H9 (cell line): Measurements from ENCODE around the gene IL36G. TPM values are rescaled to one million over a fixed set of nuclear protein-coding genes. Genes with fewer than 3 reads are reported as not detected.

Source experiments
- DNase-seq: peaks from one replicate; pipeline ENCODE4 v3.0.0-alpha.2; 2017
- H2AFZ ChIP-seq: one replicate; pipeline ENCODE4 v1.6.1; 2013; ENCODE audit warnings: mild to moderate bottlenecking, low read length, control low read depth, moderate library complexity
- H2AK5ac ChIP-seq: 2 replicates; pipeline ENCODE4 v1.6.1; 2013; ENCODE audit warnings: low read length, control low read depth, mixed read lengths; ENCODE audit not compliant: insufficient read length
- H2BK120ac ChIP-seq: one replicate; pipeline ENCODE4 v1.6.1; 2013; ENCODE audit warnings: low read depth, mild to moderate bottlenecking, low read length, control low read depth, inconsistent platforms; ENCODE audit not compliant: poor library complexity, severe bottlenecking
- H2BK12ac ChIP-seq: 2 replicates; pipeline ENCODE4 v1.6.1; 2013; ENCODE audit warnings: low read length, control low read depth, mixed read lengths, low read depth; ENCODE audit not compliant: insufficient read length
- H2BK15ac ChIP-seq: 2 replicates; pipeline ENCODE4 v1.6.1; 2013; ENCODE audit warnings: low read depth, low read length, control low read depth
- H2BK20ac ChIP-seq: one replicate; pipeline ENCODE4 v1.6.1; 2013; ENCODE audit warnings: low read depth, mild to moderate bottlenecking, low read length, control low read depth, inconsistent platforms; ENCODE audit not compliant: poor library complexity, severe bottlenecking
- H2BK5ac ChIP-seq: 2 replicates; pipeline ENCODE4 v1.6.1; 2013; ENCODE audit warnings: low read length, control low read depth, mixed read lengths; ENCODE audit not compliant: insufficient read length
- H3K14ac ChIP-seq: 2 replicates; pipeline ENCODE4 v1.6.1; 2013; ENCODE audit warnings: low read length, control low read depth; ENCODE audit not compliant: insufficient read depth
- H3K18ac ChIP-seq: 2 replicates; pipeline ENCODE4 v1.6.1; 2013; ENCODE audit warnings: low read depth, mild to moderate bottlenecking, mixed read lengths, low read length, control low read depth; ENCODE audit not compliant: insufficient read length
- H3K23ac ChIP-seq: 2 replicates; pipeline ENCODE4 v1.6.1; 2013; ENCODE audit warnings: low read length, control low read depth, mixed read lengths, low read depth; ENCODE audit not compliant: insufficient read length
- H3K23me2 ChIP-seq: 2 replicates; pipeline ENCODE4 v1.6.1; 2013; ENCODE audit warnings: low read depth, mild to moderate bottlenecking, mixed read lengths, low read length, control low read depth; ENCODE audit not compliant: insufficient read length, poor library complexity, severe bottlenecking
- H3K27ac ChIP-seq: 2 replicates; pipeline ENCODE4 v1.5.1; 2013; ENCODE audit warnings: low read length, control low read depth, mixed read lengths, low read depth; ENCODE audit not compliant: insufficient read length
- H3K27me3 ChIP-seq: 2 replicates; pipeline ENCODE4 v1.6.1; 2013; ENCODE audit warnings: low read length, control low read depth, inconsistent platforms; ENCODE audit not compliant: insufficient read depth
- H3K4ac ChIP-seq: 2 replicates; pipeline ENCODE4 v1.6.1; 2013; ENCODE audit warnings: low read depth, mild to moderate bottlenecking, control low read depth, inconsistent platforms, low read length, moderate library complexity
- H3K4me1 ChIP-seq: 2 replicates; pipeline ENCODE4 v1.6.1; 2013; ENCODE audit warnings: low read length, control low read depth, inconsistent platforms; ENCODE audit not compliant: insufficient read depth
- H3K4me2 ChIP-seq: 2 replicates; pipeline ENCODE4 v1.6.1; 2013; ENCODE audit warnings: low read length, control low read depth, mixed read lengths; ENCODE audit not compliant: insufficient read length, insufficient read depth
- H3K56ac ChIP-seq: 2 replicates; pipeline ENCODE4 v1.6.1; 2013; ENCODE audit warnings: low read depth, mild to moderate bottlenecking, mixed read lengths, low read length, control low read depth; ENCODE audit not compliant: insufficient read length
- H3K79me1 ChIP-seq: 2 replicates; pipeline ENCODE4 v1.6.1; 2013; ENCODE audit warnings: low read depth, mild to moderate bottlenecking, moderate library complexity, low read length, control low read depth, inconsistent platforms; ENCODE audit not compliant: insufficient read depth, poor library complexity, severe bottlenecking
- H3K79me2 ChIP-seq: 2 replicates; pipeline ENCODE4 v1.6.1; 2013; ENCODE audit warnings: low read length, control low read depth, inconsistent platforms; ENCODE audit not compliant: insufficient read depth
- H3K9ac ChIP-seq: 2 replicates; pipeline ENCODE4 v1.6.1; 2013; ENCODE audit warnings: low read length, control low read depth, mixed read lengths; ENCODE audit not compliant: insufficient read length; ENCODE audit errors: extremely low read depth
- H3K9me3 ChIP-seq: one replicate; pipeline ENCODE4 v1.6.1; 2013; ENCODE audit warnings: low read depth, low read length, inconsistent platforms; ENCODE audit not compliant: control insufficient read depth
- H3T11ph ChIP-seq: one replicate; pipeline ENCODE4 v1.6.1; 2013; ENCODE audit warnings: mild to moderate bottlenecking, low read length, control low read depth, inconsistent platforms
- H4K20me1 ChIP-seq: one replicate; pipeline ENCODE4 v1.6.1; 2013; ENCODE audit not compliant: control insufficient read depth, insufficient read length, insufficient read depth
- H4K5ac ChIP-seq: 2 replicates; pipeline ENCODE4 v1.6.1; 2013; ENCODE audit warnings: low read depth, mild to moderate bottlenecking, mixed read lengths, low read length, control low read depth; ENCODE audit not compliant: insufficient read length
- H4K8ac ChIP-seq: replicated peaks from 2 replicates; pipeline ENCODE4 v1.6.1; 2013; ENCODE audit warnings: low read length, control low read depth, mixed read lengths, low read depth; ENCODE audit not compliant: insufficient read length
- H4K91ac ChIP-seq: 2 replicates; pipeline ENCODE4 v1.6.1; 2013; ENCODE audit warnings: low read depth, mild to moderate bottlenecking, moderate library complexity, mixed read lengths, low read length, control low read depth; ENCODE audit not compliant: insufficient read length
- H3K27ac Mint-ChIP-seq, 3 experiments: 2 replicates in 2 of 3; 3 replicates in 1 of 3; pipeline ENCODE4 v1.8.0; 2020 to 2021; ENCODE audit warnings: mixed read lengths in 3 of 3, mild to moderate bottlenecking in 1 of 3, moderate library complexity in 1 of 3
- H3K27me3 Mint-ChIP-seq: 2 replicates; pipeline ENCODE4 v1.8.0; 2021; ENCODE audit warnings: low read depth, mild to moderate bottlenecking, moderate library complexity, mixed read lengths
- H3K36me3 Mint-ChIP-seq, 3 experiments: 2 replicates in 2 of 3; 3 replicates in 1 of 3; pipeline ENCODE4 v1.8.0; 2020 to 2021; ENCODE audit warnings: low read depth in 3 of 3, mixed read lengths in 3 of 3; ENCODE audit not compliant: insufficient read depth in 1 of 3
- H3K4me1 Mint-ChIP-seq, 2 experiments: 2 replicates each; pipeline ENCODE4 v1.8.0; 2020; ENCODE audit warnings: mixed read lengths in 2 of 2
- H3K4me3 Mint-ChIP-seq, 2 experiments: 2 replicates in 1 of 2; 3 replicates in 1 of 2; pipeline ENCODE4 v1.8.0; 2020 to 2021; ENCODE audit warnings: mild to moderate bottlenecking in 2 of 2, mixed read lengths in 2 of 2, moderate library complexity in 1 of 2
- H3K9me3 Mint-ChIP-seq, 2 experiments: 2 replicates in 1 of 2; 3 replicates in 1 of 2; pipeline ENCODE4 v1.8.0; 2020; ENCODE audit warnings: mild to moderate bottlenecking in 2 of 2, mixed read lengths in 2 of 2, moderate library complexity in 1 of 2
- CTCF ChIP-seq: fragments of 200-600 bp; sonication (generic); conservative IDR thresholded peaks from 3 replicates; pipeline ENCODE4 v1.8.0; 2021; ENCODE audit warnings: antibody characterized with exemption, mild to moderate bottlenecking
- WGBS: extraction: QIAGEN DNeasy Blood & Tissue Kit; methylation state at CpG from one replicate; pipeline ENCODE4 v1.1.7; 2013; ENCODE audit warnings: missing lambda C conversion rate, low lambda C conversion rate, mixed read lengths; ENCODE audit not compliant: insufficient read length; ENCODE audit errors: extremely low coverage; 5-methylcytosine and 5-hydroxymethylcytosine counted together
- total RNA-seq: library from RNA; stranded (reverse); gene quantifications from 2 replicates; pipeline ENCODE4 v1.2.1, GENCODE V29; 2021

IL36G gene
- total RNA-seq, 1 experiment from 2014 or later, result not detected

DNA sequence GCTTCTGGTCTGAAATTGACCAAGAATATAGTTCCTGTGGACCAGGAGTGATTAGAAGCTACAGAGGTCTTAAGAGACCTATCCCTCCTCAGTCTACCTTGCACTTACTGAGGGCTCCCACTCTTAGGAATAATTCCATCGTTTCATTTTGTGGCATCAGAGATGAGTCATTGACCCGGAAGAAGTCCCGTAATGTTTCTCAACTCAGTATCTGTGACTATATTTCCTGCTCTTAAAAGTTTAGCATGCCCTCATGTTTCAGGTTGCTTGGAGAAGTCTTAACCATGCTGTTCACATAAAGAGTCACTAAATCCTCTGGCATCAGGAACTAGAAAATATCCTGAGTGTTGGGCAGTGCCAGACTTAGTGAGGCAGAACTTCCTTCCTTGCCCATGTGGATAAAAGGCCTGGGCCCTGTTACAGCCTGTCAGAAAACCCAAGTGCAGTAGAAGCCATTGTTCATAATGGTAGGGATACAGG is 27.3 kb downstream of the IL36G start, which contains the start of gene IL36A:
IL36A (plus strand) TSS at position 430 of the 480 bp plus-strand sequence. CDS start 413 bp downstream, outside the sequence.
- Mint-ChIP-seq H3K27ac (no peak within 1 kb of the TSS), H3K27me3 (peaks cover 25% of the 10 kb centered on the region), H3K36me3 (peaks cover 0 to 11% (median 0%) of the 10 kb centered on the region in 3 experiments; a peak in 1 of 7 replicates), H3K4me1 (no peaks in the 10 kb centered on the region), H3K9me3 (peaks cover 23 to 70% of the 10 kb centered on the region in 2 experiments), H3K4me3 (no peak within 1 kb of the TSS)
- no peak within 1 kb of the TSS for H3K4ac ChIP-seq
- no peak within 1 kb of the TSS for H3K9ac ChIP-seq
- no peak within 1 kb of the TSS for H3K14ac ChIP-seq
- H4K20me1 ChIP-seq, result no peaks in the 10 kb centered on the region
- H3K56ac ChIP-seq, result no peak within 1 kb of the TSS
- H3K27me3 ChIP-seq, result no peaks in the 10 kb centered on the region
- no peaks in the 10 kb centered on the region for H3K79me2 ChIP-seq
- TF ChIP-seq CTCF, result no peak
- no peak within 1 kb of the TSS for H2BK12ac ChIP-seq
- no peak within 1 kb of the TSS for H2BK20ac ChIP-seq
- H2AFZ ChIP-seq, result no peak within 1 kb of the TSS
- no peak within 1 kb of the TSS for H3K27ac ChIP-seq
- H3T11ph ChIP-seq, result no peak within 1 kb of the TSS
- no peak within 1 kb of the TSS for H4K8ac ChIP-seq
- H3K4me1 ChIP-seq, result no peaks in the 10 kb centered on the region
- no peak within 1 kb of the TSS for H2AK5ac ChIP-seq
- H3K9me3 ChIP-seq, result no peaks in the 10 kb centered on the region
- H3K18ac ChIP-seq, result no peak within 1 kb of the TSS
- WGBS, result no CpG with 5 or more reads among the region's 3 CpGs
- no peaks in the 10 kb centered on the region for H3K23me2 ChIP-seq
- no peak for DNase-seq
- H4K5ac ChIP-seq, result no peak within 1 kb of the TSS
- no peaks in the 10 kb centered on the region for H3K79me1 ChIP-seq
- H2BK120ac ChIP-seq, result no peak within 1 kb of the TSS
- no peak within 1 kb of the TSS for H3K4me2 ChIP-seq
- H3K23ac ChIP-seq, result no peak within 1 kb of the TSS
- H2BK15ac ChIP-seq, result no peak within 1 kb of the TSS
- H4K91ac ChIP-seq, result no peak within 1 kb of the TSS
- no peak within 1 kb of the TSS for H2BK5ac ChIP-seq
